CD4-positive, CD25-positive, alpha-beta regulatory T cell (primary cell): ENCODE measurements around the gene COA1. TPM values are rescaled to one million over a fixed set of nuclear protein-coding genes. Genes with fewer than 3 reads are reported as not detected.

Source experiments
- ATAC-seq, 2 donors: fragments of 150-1000 bp; cut with Tn5 transposase; one replicate each; pipeline ENCODE4 v1.10.0; 2021; ENCODE audit warnings: low read depth in 2 of 2, moderate number of reproducible peaks in 2 of 2, moderate library complexity in 1 of 2
- DNase-seq, 3 donors: peaks; one replicate each; pipeline versions ENCODE4 v3.0.0 to v3.0.0-alpha.2; 2012 to 2022; ENCODE audit warnings: mixed read lengths in 1 of 3
- H3K27ac ChIP-seq: one replicate; pipeline ENCODE4 v1.7.0; 2013; ENCODE audit warnings: mild to moderate bottlenecking, low read length; ENCODE audit not compliant: insufficient read depth, poor library complexity, severe bottlenecking
- H3K27me3 ChIP-seq: one replicate; pipeline ENCODE4 v1.7.0; 2013; ENCODE audit warnings: low read length; ENCODE audit not compliant: control insufficient read depth, insufficient read depth
- H3K36me3 ChIP-seq: one replicate; pipeline ENCODE4 v1.7.0; 2013; ENCODE audit warnings: mild to moderate bottlenecking, low read length, moderate library complexity; ENCODE audit not compliant: control insufficient read depth, insufficient read depth
- H3K4me1 ChIP-seq: 2 replicates; pipeline ENCODE4 v1.7.0; 2013; ENCODE audit warnings: mild to moderate bottlenecking, low read length; ENCODE audit not compliant: insufficient read depth, control insufficient read depth, poor library complexity, severe bottlenecking
- H3K4me3 ChIP-seq: one replicate; pipeline ENCODE4 v1.7.0; 2013; ENCODE audit warnings: low read depth, mild to moderate bottlenecking, low read length, moderate library complexity
- H3K9me3 ChIP-seq, 2 experiments: 1 replicate in 1 of 2; 2 replicates in 1 of 2; pipeline ENCODE4 v1.7.0; 2013; ENCODE audit warnings: low read length in 2 of 2, mild to moderate bottlenecking in 1 of 2, moderate library complexity in 1 of 2; ENCODE audit not compliant: control insufficient read depth in 2 of 2
- H3K27ac Mint-ChIP-seq, 3 donors: one replicate each; pipeline ENCODE4 v1.8.0; 2020 to 2022; ENCODE audit warnings: mild to moderate bottlenecking in 3 of 3, mixed read lengths in 3 of 3, moderate library complexity in 2 of 3
- H3K27me3 Mint-ChIP-seq: one replicate; pipeline ENCODE4 v1.8.0; 2022; ENCODE audit warnings: mild to moderate bottlenecking, mixed read lengths
- H3K36me3 Mint-ChIP-seq: one replicate; pipeline ENCODE4 v1.8.0; 2020; ENCODE audit warnings: mixed read lengths
- H3K4me1 Mint-ChIP-seq, 4 donors: one replicate each; pipeline ENCODE4 v1.8.0; 2020 to 2022; ENCODE audit warnings: mixed read lengths in 4 of 4, mild to moderate bottlenecking in 1 of 4
- H3K4me3 Mint-ChIP-seq, 4 donors: one replicate each; pipeline ENCODE4 v1.8.0; 2020 to 2022; ENCODE audit warnings: mild to moderate bottlenecking in 4 of 4, mixed read lengths in 4 of 4, moderate library complexity in 3 of 4
- H3K9me3 Mint-ChIP-seq, 7 donors: one replicate each; pipeline ENCODE4 v1.8.0; 2020 to 2022; ENCODE audit warnings: mixed read lengths in 7 of 7, mild to moderate bottlenecking in 3 of 7, moderate library complexity in 2 of 7
- polyA plus RNA-seq, 4 donors: library from polyadenylated mRNA; unstranded; fragments of 300-500 nt; fragmentation: Illumina TruSeq; gene quantifications; one replicate each; pipeline ENCODE4 v1.2.3, GENCODE V29; 2021
- total RNA-seq: library from RNA; stranded (reverse); gene quantifications from one replicate; pipeline ENCODE4 v1.2.3, GENCODE V29; 2022

Gene COA1
- total and polyA plus RNA-seq, 5 donors from 2014 or later: 41.3 to 65.8 (median 48.6) TPM

- peak overlapping the region in 2 of 3 donors; percentile 10 to 83 for H3K27ac Mint-ChIP-seq
- Histone ChIP-seq H3K4me3 (no peak overlapping the region), H3K27me3 (no peaks in the 10 kb centered on the region), H3K9me3 (no peaks in the 10 kb centered on the region), H3K36me3 (no peaks in the 10 kb centered on the region), H3K4me1 (peaks cover 7% of the 10 kb centered on the region), H3K27ac (no peak overlapping the region)
- peaks cover 5% of the 10 kb centered on the region for H3K27me3 Mint-ChIP-seq
- no peaks in the 10 kb centered on the region for H3K9me3 Mint-ChIP-seq
- H3K4me3 Mint-ChIP-seq: peak overlapping the region; percentile 77 to 85 (median 82)
- ATAC-seq (no peak), DNase-seq (no peak)
- peaks cover 6 to 28% (median 20%) of the 10 kb centered on the region in 4 donors for H3K4me1 Mint-ChIP-seq
- no peaks in the 10 kb centered on the region for H3K36me3 Mint-ChIP-seq
Observed at GRCh38 chr7:43756368-43757072, 27.2 kb upstream of the COA1 start.

DNA sequence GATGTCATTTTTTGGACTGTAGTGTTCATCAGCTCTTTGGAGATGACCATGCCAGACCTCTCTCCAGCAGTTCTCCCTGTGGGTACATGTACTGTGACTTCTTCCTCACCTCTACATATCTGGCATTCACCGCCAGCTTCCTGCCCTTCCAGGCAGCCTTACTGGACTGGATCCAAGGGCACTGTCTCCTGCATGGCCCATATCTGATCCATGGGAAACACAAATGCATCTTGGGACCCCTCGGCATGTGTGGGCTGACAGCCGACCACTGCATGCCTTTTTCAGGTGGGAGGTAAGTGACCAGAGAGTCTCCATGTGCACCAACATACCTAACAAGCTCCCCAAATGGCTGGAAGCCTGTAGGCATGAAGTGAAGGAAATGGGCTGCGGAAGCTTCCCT is 25.3 kb upstream of the COA1 start:
- H3K9me3 ChIP-seq: no peaks in the 10 kb centered on the region
- no peaks in the 10 kb centered on the region for H3K36me3 ChIP-seq
- no peaks in the 10 kb centered on the region for H3K27me3 ChIP-seq
- ATAC-seq (no peak), DNase-seq (no peak)
- Mint-ChIP-seq H3K27ac (no peak overlapping the region), H3K4me3 (peak overlapping the region in 1 of 4 donors; percentile 24), H3K4me1 (peaks cover 6 to 25% (median 15%) of the 10 kb centered on the region in 4 donors), H3K9me3 (no peaks in the 10 kb centered on the region), H3K27me3 (peaks cover 5% of the 10 kb centered on the region), H3K36me3 (no peaks in the 10 kb centered on the region)
- peaks cover 7% of the 10 kb centered on the region for H3K4me1 ChIP-seq
- no peak overlapping the region for H3K27ac ChIP-seq
- H3K4me3 ChIP-seq: no peak overlapping the region

GRCh38 chr7:43753843-43754242 is 24.5 kb upstream of the COA1 start:
- Histone ChIP-seq H3K36me3 (no peaks in the 10 kb centered on the region), H3K27ac (no peak overlapping the region), H3K4me1 (peaks cover 7% of the 10 kb centered on the region), H3K9me3 (no peaks in the 10 kb centered on the region), H3K4me3 (no peak overlapping the region), H3K27me3 (no peaks in the 10 kb centered on the region)
- Mint-ChIP-seq H3K4me1 (peaks cover 0 to 20% (median 11%) of the 10 kb centered on the region in 4 donors), H3K4me3 (no peak overlapping the region), H3K27me3 (peaks cover 5% of the 10 kb centered on the region), H3K27ac (no peak overlapping the region), H3K9me3 (no peaks in the 10 kb centered on the region), H3K36me3 (no peaks in the 10 kb centered on the region)
- no peak for ATAC-seq
- peak in 1 of 3 donors; percentile 21 for DNase-seq

DNA sequence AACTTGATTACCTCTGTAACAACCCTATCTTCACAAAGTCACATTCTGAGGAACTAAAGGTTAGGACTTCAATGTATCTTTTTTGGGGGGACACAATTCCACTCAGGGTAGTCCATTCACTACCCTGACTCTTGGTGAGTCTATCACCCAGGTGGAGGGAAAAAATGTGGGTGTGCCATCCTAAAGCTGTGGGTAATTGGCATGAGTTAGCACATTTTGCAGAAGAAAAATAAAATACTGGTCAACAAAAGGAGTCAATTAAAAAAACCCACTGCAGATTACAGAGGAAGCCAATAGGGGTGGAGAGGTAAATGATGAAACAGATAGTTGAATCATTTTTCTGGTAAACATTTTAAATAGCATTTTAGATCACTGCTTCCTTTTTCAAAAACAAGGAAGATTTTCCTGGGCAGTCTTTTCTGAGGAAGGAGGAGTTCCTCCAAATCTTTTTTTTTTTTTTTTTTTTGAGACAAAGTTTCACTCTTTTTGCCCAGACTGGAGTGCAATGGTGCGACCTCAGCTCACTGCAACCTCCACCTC is 24.0 kb upstream of the COA1 start:
- ATAC-seq (no peak), DNase-seq (no peak)
- peaks cover 6% of the 10 kb centered on the region for H3K4me1 ChIP-seq
- H3K4me3 ChIP-seq: no peak overlapping the region
- Mint-ChIP-seq H3K36me3 (no peaks in the 10 kb centered on the region), H3K9me3 (no peaks in the 10 kb centered on the region), H3K27ac (no peak overlapping the region), H3K4me1 (peaks cover 0 to 20% (median 11%) of the 10 kb centered on the region in 4 donors), H3K4me3 (peak overlapping the region in 1 of 4 donors; percentile 14), H3K27me3 (peaks cover 5% of the 10 kb centered on the region)
- H3K9me3 ChIP-seq: no peaks in the 10 kb centered on the region
- H3K27ac ChIP-seq: no peak overlapping the region
- H3K36me3 ChIP-seq: no peaks in the 10 kb centered on the region
- no peaks in the 10 kb centered on the region for H3K27me3 ChIP-seq

DNA sequence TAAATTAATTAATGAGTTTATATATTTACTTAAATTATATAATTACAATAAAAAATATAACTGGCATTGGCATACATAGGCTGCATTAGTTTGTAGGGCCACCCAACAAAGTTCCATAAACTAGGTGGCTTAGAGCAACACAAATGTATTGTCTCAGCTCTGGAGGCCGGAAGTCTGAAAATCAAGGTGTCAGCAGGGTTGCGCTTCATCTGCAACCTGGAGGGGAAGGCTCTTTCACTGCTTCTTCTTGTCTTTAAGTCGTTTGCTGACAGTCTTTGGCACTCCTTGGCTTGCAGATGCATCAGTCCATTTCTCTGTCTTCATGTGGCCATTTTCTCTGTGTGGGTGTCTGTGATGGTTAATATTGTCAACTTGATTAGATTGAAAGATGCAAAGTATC is 23.1 kb upstream of the COA1 start:
- H3K27me3 Mint-ChIP-seq: peaks cover 3% of the 10 kb centered on the region
- ATAC-seq (no peak), DNase-seq (no peak)
- H3K4me1 Mint-ChIP-seq: peaks cover 0 to 14% (median 6%) of the 10 kb centered on the region in 4 donors
- no peaks in the 10 kb centered on the region for H3K9me3 Mint-ChIP-seq
- H3K9me3 ChIP-seq: no peaks in the 10 kb centered on the region
- no peaks in the 10 kb centered on the region for H3K27me3 ChIP-seq
- H3K27ac ChIP-seq: no peak overlapping the region
- H3K4me3 ChIP-seq: no peak overlapping the region
- H3K4me1 ChIP-seq: no peaks in the 10 kb centered on the region
- H3K27ac Mint-ChIP-seq: no peak overlapping the region
- no peaks in the 10 kb centered on the region for H3K36me3 ChIP-seq
- H3K4me3 Mint-ChIP-seq: no peak overlapping the region
- no peaks in the 10 kb centered on the region for H3K36me3 Mint-ChIP-seq

- Mint-ChIP-seq H3K27ac (peak overlapping the region in 1 of 3 donors; percentile 6), H3K27me3 (peaks cover 5% of the 10 kb centered on the region), H3K4me3 (no peak overlapping the region), H3K9me3 (no peaks in the 10 kb centered on the region), H3K4me1 (peaks cover 0 to 9% (median 4%) of the 10 kb centered on the region in 4 donors), H3K36me3 (no peaks in the 10 kb centered on the region)
- DNase-seq: no peak
- no peaks in the 10 kb centered on the region for H3K4me1 ChIP-seq
- no peak for ATAC-seq
- H3K27me3 ChIP-seq: peaks cover 4% of the 10 kb centered on the region
- no peaks in the 10 kb centered on the region for H3K9me3 ChIP-seq
- no peak overlapping the region for H3K27ac ChIP-seq
- H3K4me3 ChIP-seq: no peak overlapping the region
- H3K36me3 ChIP-seq: no peaks in the 10 kb centered on the region
Observed at GRCh38 chr7:43750016-43750887, 20.9 kb upstream of the COA1 start.

GRCh38 chr7:43749383-43749940 is 20.1 kb upstream of the COA1 start:
- no peak overlapping the region for H3K27ac ChIP-seq
- ATAC-seq: no peak

More at GRCh38 chr7:43749383-43749940, 20.1 kb upstream of the COA1 start:
- no peak overlapping the region for H3K27ac Mint-ChIP-seq
- H3K36me3 Mint-ChIP-seq: no peaks in the 10 kb centered on the region
- Histone ChIP-seq H3K9me3 (no peaks in the 10 kb centered on the region), H3K36me3 (no peaks in the 10 kb centered on the region), H3K4me1 (no peaks in the 10 kb centered on the region), H3K27me3 (peaks cover 4% of the 10 kb centered on the region), H3K4me3 (no peak overlapping the region)
- no peaks in the 10 kb centered on the region for H3K9me3 Mint-ChIP-seq
- no peak overlapping the region for H3K4me3 Mint-ChIP-seq
- DNase-seq: no peak
- H3K4me1 Mint-ChIP-seq: peaks cover 0 to 9% (median 4%) of the 10 kb centered on the region in 4 donors
- H3K27me3 Mint-ChIP-seq: peaks cover 5% of the 10 kb centered on the region
